ENCODE measurements around the gene EYS. TPM values are rescaled to one million over a fixed set of nuclear protein-coding genes. Genes with fewer than 3 reads are reported as not detected.

EYS gene
- total and polyA plus RNA-seq, 9 of the 15 experiments (the other 6 are each of a cell fraction or from before 2014, with no cell fraction given), result 0.03 to 0.36 (median 0.10) TPM; not detected in 2

DNA sequence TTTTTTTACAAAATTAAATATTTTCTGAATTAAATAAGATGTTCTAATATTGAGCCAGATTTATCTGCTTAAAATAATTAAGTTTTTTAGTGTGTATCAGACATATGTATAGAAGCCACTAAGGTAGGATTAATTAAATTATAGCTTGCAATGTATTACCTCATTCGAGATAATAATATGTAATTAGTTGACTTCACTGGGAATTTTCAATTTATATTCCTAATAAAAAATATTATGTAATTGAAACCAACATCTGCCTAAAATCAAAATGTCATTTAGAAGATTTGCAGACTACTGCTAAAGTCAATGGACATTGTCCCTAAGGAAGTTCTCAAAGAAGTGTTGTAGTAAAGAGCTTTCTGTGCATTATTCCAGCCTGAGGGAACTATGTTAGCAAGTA is 254.7 kb downstream of the EYS start:
- no peaks in the 10 kb centered on the region for H3K4me1 ChIP-seq (replicated peaks in 1 of 2; ENCODE audit: control insufficient read depth in 2 of 2, insufficient read depth in 2 of 2, low read length in 2 of 2)
- H3K9me3 ChIP-seq (replicated peaks; ENCODE audit: control insufficient read depth, insufficient read depth, low read depth, low read length), result 0 out of 2 replicates have a peak, but pooled peaks cover 2% of the 10 kb centered on the region
- BruUV-seq (replicated peaks), result no TSS peak
- no peak for DNase-seq (ENCODE audit: extremely low read depth in 1 of 4, low spot score in 3 of 4)
- ChIA-PET CTCF (ENCODE audit: low intra/inter-chr PET ratio) (no interaction called here), POLR2A (no interaction called here)
- H3K4me3 ChIP-seq, result no peak overlapping the region
- intact Hi-C loops (cut with micrococcal nuclease) (no loop called here), in situ Hi-C loops (cut with MboI) (no loop called here)
- H4K20me1 ChIP-seq (replicated peaks; ENCODE audit: control insufficient read depth, insufficient read depth, low read length), result no peaks in the 10 kb centered on the region
- ATAC-seq, result no peak
- no peaks in the 10 kb centered on the region for H3K79me2 ChIP-seq (ENCODE audit: control insufficient read depth, insufficient read depth, low read length)
- H3K9ac ChIP-seq (ENCODE audit: insufficient read depth in 1 of 2, low read depth in 2 of 2, low read length in 2 of 2), result no peak overlapping the region
- H3K27ac ChIP-seq (ENCODE audit: extremely low read depth, low read depth, low read length), result no peak overlapping the region
- no peak overlapping the region for H3K4me2 ChIP-seq (ENCODE audit: insufficient read depth, low read length)
- no peak overlapping the region for H2AFZ ChIP-seq (ENCODE audit: low read depth, low read length)
- no peaks in the 10 kb centered on the region for H3K27me3 ChIP-seq (ENCODE audit: control insufficient read depth in 2 of 2, insufficient read depth in 2 of 2, low read length in 2 of 2)
- no peaks in the 10 kb centered on the region for H3K9me1 ChIP-seq (ENCODE audit: control insufficient read depth, insufficient read depth, low read length)
- TF ChIP-seq RBBP5 (IDR thresholded peaks at IDR 0.05; ENCODE audit: borderline replicate concordance, insufficient read depth, low read length, poor library complexity, severe bottlenecking) (no peak), TOE1 (IDR thresholded peaks at IDR 0.05; ENCODE audit: borderline replicate concordance) (no peak), TOE1 (CRISPR knock-in tag; IDR thresholded peaks at IDR 0.05; ENCODE audit: borderline replicate concordance, low read depth) (no peak)
- 8% methylated on average over 1 of the region's 1 CpG for WGBS (ENCODE audit: insufficient coverage, low coverage, missing lambda C conversion rate)
- H3K36me3 ChIP-seq (ENCODE audit: control insufficient read depth, insufficient read depth, low read length), result no peaks in the 10 kb centered on the region
- FAIRE-seq, result no peak

DNA sequence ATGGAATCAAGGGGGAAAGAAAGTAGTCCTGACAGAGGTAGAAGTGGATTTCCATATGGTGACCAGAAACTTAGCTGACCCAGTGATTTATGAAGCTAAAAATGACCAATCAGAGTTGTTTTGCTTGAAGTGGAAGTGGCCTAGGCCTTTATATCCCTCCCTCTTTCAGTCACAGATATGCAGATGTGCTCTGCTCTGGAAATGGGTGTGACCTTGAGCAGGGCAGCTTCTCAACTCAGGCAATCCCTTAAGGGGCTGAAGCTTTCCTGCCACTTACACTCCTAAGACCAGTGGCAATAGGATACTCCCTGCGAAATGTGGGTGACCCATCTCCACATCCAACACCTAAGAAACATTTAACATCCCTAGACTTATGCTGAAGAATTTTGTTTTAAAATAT is 256.6 kb downstream of the EYS start:
- Histone ChIP-seq H2AFZ (ENCODE audit: low read depth, low read length) (no peak overlapping the region), H3K36me3 (ENCODE audit: control insufficient read depth, insufficient read depth, low read length) (no peaks in the 10 kb centered on the region), H3K27ac (ENCODE audit: extremely low read depth, low read depth, low read length) (no peak overlapping the region), H3K4me1 (replicated peaks in 1 of 2; ENCODE audit: control insufficient read depth in 2 of 2, insufficient read depth in 2 of 2, low read length in 2 of 2) (no peaks in the 10 kb centered on the region), H3K79me2 (ENCODE audit: control insufficient read depth, insufficient read depth, low read length) (no peaks in the 10 kb centered on the region), H3K4me2 (ENCODE audit: insufficient read depth, low read length) (no peak overlapping the region), H3K4me3 (no peak overlapping the region), H3K27me3 (ENCODE audit: control insufficient read depth in 2 of 2, insufficient read depth in 2 of 2, low read length in 2 of 2) (no peaks in the 10 kb centered on the region), H3K9me3 (replicated peaks; ENCODE audit: control insufficient read depth, insufficient read depth, low read depth, low read length) (0 out of 2 replicates have a peak, but pooled peaks cover 2% of the 10 kb centered on the region), H3K9ac (ENCODE audit: insufficient read depth in 1 of 2, low read depth in 2 of 2, low read length in 2 of 2) (no peak overlapping the region), H4K20me1 (replicated peaks; ENCODE audit: control insufficient read depth, insufficient read depth, low read length) (no peaks in the 10 kb centered on the region), H3K9me1 (ENCODE audit: control insufficient read depth, insufficient read depth, low read length) (no peaks in the 10 kb centered on the region)
- intact Hi-C loops (cut with micrococcal nuclease) (no loop called here), in situ Hi-C loops (cut with MboI) (no loop called here)
- BruUV-seq (replicated peaks), result no TSS peak
- 8% methylated on average over 1 of the region's 1 CpG for WGBS (ENCODE audit: insufficient coverage, low coverage, missing lambda C conversion rate)
- POLR2A ChIA-PET, result no interaction called here
- CTCF ChIA-PET (ENCODE audit: low intra/inter-chr PET ratio), result no interaction called here
- no peak for FAIRE-seq
- ATAC-seq, result peak; percentile 81
- DNase-seq (ENCODE audit: extremely low read depth in 1 of 4, low spot score in 3 of 4), result peak in 2 of 4 experiments; percentile 3 to 8
- TF ChIP-seq, protein P1, sequence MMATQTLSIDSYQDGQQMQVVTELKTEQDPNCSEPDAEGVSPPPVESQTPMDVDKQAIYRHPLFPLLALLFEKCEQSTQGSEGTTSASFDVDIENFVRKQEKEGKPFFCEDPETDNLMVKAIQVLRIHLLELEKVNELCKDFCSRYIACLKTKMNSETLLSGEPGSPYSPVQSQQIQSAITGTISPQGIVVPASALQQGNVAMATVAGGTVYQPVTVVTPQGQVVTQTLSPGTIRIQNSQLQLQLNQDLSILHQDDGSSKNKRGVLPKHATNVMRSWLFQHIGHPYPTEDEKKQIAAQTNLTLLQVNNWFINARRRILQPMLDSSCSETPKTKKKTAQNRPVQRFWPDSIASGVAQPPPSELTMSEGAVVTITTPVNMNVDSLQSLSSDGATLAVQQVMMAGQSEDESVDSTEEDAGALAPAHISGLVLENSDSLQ (IDR thresholded peaks at IDR 0.05), result peak; percentile 77; the same call in 1 of the 2 replicates
- TF ChIP-seq, protein P2, sequence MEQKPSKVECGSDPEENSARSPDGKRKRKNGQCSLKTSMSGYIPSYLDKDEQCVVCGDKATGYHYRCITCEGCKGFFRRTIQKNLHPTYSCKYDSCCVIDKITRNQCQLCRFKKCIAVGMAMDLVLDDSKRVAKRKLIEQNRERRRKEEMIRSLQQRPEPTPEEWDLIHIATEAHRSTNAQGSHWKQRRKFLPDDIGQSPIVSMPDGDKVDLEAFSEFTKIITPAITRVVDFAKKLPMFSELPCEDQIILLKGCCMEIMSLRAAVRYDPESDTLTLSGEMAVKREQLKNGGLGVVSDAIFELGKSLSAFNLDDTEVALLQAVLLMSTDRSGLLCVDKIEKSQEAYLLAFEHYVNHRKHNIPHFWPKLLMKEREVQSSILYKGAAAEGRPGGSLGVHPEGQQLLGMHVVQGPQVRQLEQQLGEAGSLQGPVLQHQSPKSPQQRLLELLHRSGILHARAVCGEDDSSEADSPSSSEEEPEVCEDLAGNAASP (IDR thresholded peaks at IDR 0.05), result no peak
- TF ChIP-seq PYGO2 (tag; IDR thresholded peaks at IDR 0.05), result no peak
- no peak for TF ChIP-seq KDM2B (CRISPR knock-in tag; IDR thresholded peaks at IDR 0.05)
- TF ChIP-seq, protein P3, sequence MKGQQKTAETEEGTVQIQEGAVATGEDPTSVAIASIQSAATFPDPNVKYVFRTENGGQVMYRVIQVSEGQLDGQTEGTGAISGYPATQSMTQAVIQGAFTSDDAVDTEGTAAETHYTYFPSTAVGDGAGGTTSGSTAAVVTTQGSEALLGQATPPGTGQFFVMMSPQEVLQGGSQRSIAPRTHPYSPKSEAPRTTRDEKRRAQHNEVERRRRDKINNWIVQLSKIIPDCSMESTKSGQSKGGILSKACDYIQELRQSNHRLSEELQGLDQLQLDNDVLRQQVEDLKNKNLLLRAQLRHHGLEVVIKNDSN (CRISPR knock-in tag; IDR thresholded peaks at IDR 0.05), result no peak
- TF ChIP-seq BRD4 (IDR thresholded peaks at IDR 0.05), result no peak
